ENCODE results near the gene PAGE4.

PAGE4 gene

GRCh38 chrX:49829016-49829415 is at the start of gene PAGE4:
Gene PAGE4 (plus strand): TSS chrX:49829303. CDS start chrX:49830429, 1,126 bp downstream.
- no peak for TF ChIP-seq CTCF (IDR thresholded peaks at IDR 0.05)
- TF ChIP-seq ZFX (IDR thresholded peaks at IDR 0.05; ENCODE audit: borderline replicate concordance) = no peak
- no peak within 1 kb of the TSS for H3K27ac ChIP-seq

- H3K27ac ChIP-seq = no peak overlapping the region
- TF ChIP-seq ZFX (IDR thresholded peaks at IDR 0.05; ENCODE audit: borderline replicate concordance) (no peak), CTCF (IDR thresholded peaks at IDR 0.05) (no peak)
Observed at GRCh38 chrX:49784747-49785280, 44.3 kb upstream of the PAGE4 start.

GRCh38 chrX:49792376-49792775 is 36.7 kb upstream of the PAGE4 start:
- TF ChIP-seq ZFX (IDR thresholded peaks at IDR 0.05; ENCODE audit: borderline replicate concordance) = no peak
- TF ChIP-seq CTCF (IDR thresholded peaks at IDR 0.05) = no peak
- H3K27ac ChIP-seq = no peak overlapping the region

- TF ChIP-seq CTCF (IDR thresholded peaks at IDR 0.05) = no peak
- no peak for TF ChIP-seq ZFX (IDR thresholded peaks at IDR 0.05; ENCODE audit: borderline replicate concordance)
- no peak overlapping the region for H3K27ac ChIP-seq
Observed at GRCh38 chrX:49793686-49794085, 35.4 kb upstream of the PAGE4 start.

- TF ChIP-seq ZFX (IDR thresholded peaks at IDR 0.05; ENCODE audit: borderline replicate concordance) = no peak
- no peak for TF ChIP-seq CTCF (IDR thresholded peaks at IDR 0.05)
- no peak overlapping the region for H3K27ac ChIP-seq
Observed at GRCh38 chrX:49799828-49800227, 29.3 kb upstream of the PAGE4 start.

GRCh38 chrX:49809891-49810632 is 19.0 kb upstream of the PAGE4 start:
- TF ChIP-seq CTCF (IDR thresholded peaks at IDR 0.05) (no peak), ZFX (IDR thresholded peaks at IDR 0.05; ENCODE audit: borderline replicate concordance) (no peak)
- H3K27ac ChIP-seq = no peak overlapping the region

- no peak for TF ChIP-seq CTCF (IDR thresholded peaks at IDR 0.05)
- no peak for TF ChIP-seq ZFX (IDR thresholded peaks at IDR 0.05; ENCODE audit: borderline replicate concordance)
- no peak overlapping the region for H3K27ac ChIP-seq
Observed at GRCh38 chrX:49812177-49812576, 16.9 kb upstream of the PAGE4 start.
